ENCODE results near the gene HOMER2. TPM values are rescaled to one million over a fixed set of nuclear protein-coding genes. Genes with fewer than 3 reads are reported as not detected.

The HOMER2 gene
- total and polyA plus RNA-seq, 4 donors: 4.3 to 62.0 (median 23.6) TPM

GRCh38 chr15:82985688-82986441 is 33.3 kb upstream of the HOMER2 start, which contains the start of gene RAMAC:
RAMAC (plus strand) TSS chr15:82986210; CDS start chr15:82989019, 2,809 bp downstream.
- 1% methylated on average over 45 of the region's 45 CpGs for WGBS
- Histone ChIP-seq H3K4me3 (ENCODE audit: low read depth in 1 of 3, low read length in 3 of 3) (peak within 1 kb of the TSS; percentile 32 to 91 (median 66)), H3K9ac (ENCODE audit: low read depth in 1 of 2, low read length in 2 of 2) (peak within 1 kb of the TSS; percentile 61 to 66), H3K27me3 (ENCODE audit: control insufficient read depth in 4 of 4, insufficient read depth in 4 of 4, low read length in 3 of 4) (no peaks in the 10 kb centered on the region), H3K36me3 (ENCODE audit: control insufficient read depth in 4 of 4, insufficient read depth in 3 of 4, low read depth in 1 of 4, low read length in 3 of 4) (peaks cover 2 to 7% (median 5%) of the 10 kb centered on the region in 4 donors), H3K9me3 (ENCODE audit: control insufficient read depth in 4 of 4, low read length in 3 of 4) (no peaks in the 10 kb centered on the region), H3K27ac (ENCODE audit: low read depth in 1 of 2, low read length in 2 of 2) (peak within 1 kb of the TSS; percentile 58 to 68), H3K4me1 (ENCODE audit: control insufficient read depth in 4 of 4, insufficient read depth in 4 of 4, low read length in 3 of 4) (peaks cover 5 to 21% (median 15%) of the 10 kb centered on the region in 4 donors)
- TF ChIP-seq, protein P1, sequence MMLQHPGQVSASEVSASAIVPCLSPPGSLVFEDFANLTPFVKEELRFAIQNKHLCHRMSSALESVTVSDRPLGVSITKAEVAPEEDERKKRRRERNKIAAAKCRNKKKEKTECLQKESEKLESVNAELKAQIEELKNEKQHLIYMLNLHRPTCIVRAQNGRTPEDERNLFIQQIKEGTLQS (IDR thresholded peaks at IDR 0.05): no peak
- TF ChIP-seq JUND (IDR thresholded peaks at IDR 0.05) (no peak), CTCF (IDR thresholded peaks at IDR 0.05; ENCODE audit: low read depth, low read length, missing input control) (no peak), YY1 (IDR thresholded peaks at IDR 0.05) (peak; percentile 75), HNF4A (conservative IDR thresholded peaks at IDR 0.05) (peak in 1 of 2 donors; percentile 19), FOXA2 (IDR thresholded peaks at IDR 0.05) (no peak), NR2F2 (IDR thresholded peaks at IDR 0.05) (no peak), GABPA (IDR thresholded peaks at IDR 0.05 in 1 of 2, conservative IDR thresholded peaks at IDR 0.05 in 1 of 2) (peak; percentile 86 to 97), RAD21 (IDR thresholded peaks at IDR 0.05) (peak in 1 of 2 donors; percentile 49), HNF4G (IDR thresholded peaks at IDR 0.05) (no peak), ZBTB33 (IDR thresholded peaks at IDR 0.05) (peak; percentile 99), TAF1 (conservative IDR thresholded peaks at IDR 0.05) (no peak), EGR1 (IDR thresholded peaks at IDR 0.05; ENCODE audit: low read depth in 2 of 2) (no peak), RXRA (IDR thresholded peaks at IDR 0.05) (peak in 1 of 2 donors; percentile 27), FOXA1 (IDR thresholded peaks at IDR 0.05) (no peak), REST (IDR thresholded peaks at IDR 0.05) (peak; percentile 81), SP1 (IDR thresholded peaks at IDR 0.05) (peak; percentile 25)
- TF ChIP-seq, protein P2, sequence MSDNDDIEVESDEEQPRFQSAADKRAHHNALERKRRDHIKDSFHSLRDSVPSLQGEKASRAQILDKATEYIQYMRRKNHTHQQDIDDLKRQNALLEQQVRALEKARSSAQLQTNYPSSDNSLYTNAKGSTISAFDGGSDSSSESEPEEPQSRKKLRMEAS (IDR thresholded peaks at IDR 0.05): peak; percentile 80
- peak; percentile 93 for DNase-seq (ENCODE audit: low spot score)
